HG03039 (cell line): ENCODE measurements around the gene MAEA.

Experiments used
- ATAC-seq: cut with Tn5 transposase; IDR thresholded peaks from one replicate; pipeline ENCODE4 v1.9.1; 2021; ENCODE audit warnings: mild to moderate bottlenecking, moderate library complexity; ENCODE audit not compliant: unreplicated experiment

Gene MAEA

GRCh38 chr4:1298461-1298860 lies 8.8 kb downstream of the MAEA start:
- ATAC-seq, result no peak

- ATAC-seq, result no peak
Measured at GRCh38 chr4:1299301-1299860, 9.7 kb downstream of the MAEA start.

GRCh38 chr4:1300466-1301455 lies 11.1 kb downstream of the MAEA start:
- no peak for ATAC-seq

GRCh38 chr4:1302159-1302558 lies 12.5 kb downstream of the MAEA start:
- ATAC-seq, result no peak

GRCh38 chr4:1305261-1305711 lies 15.6 kb downstream of the MAEA start:
- ATAC-seq, result no peak

GRCh38 chr4:1305781-1306455 lies 16.2 kb downstream of the MAEA start:
- ATAC-seq, result no peak

- ATAC-seq, result no peak
Measured at GRCh38 chr4:1307951-1308735, 18.5 kb downstream of the MAEA start.

- no peak for ATAC-seq
Measured at GRCh38 chr4:1309261-1310010, 19.7 kb downstream of the MAEA start.

GRCh38 chr4:1310031-1310795 lies 20.5 kb downstream of the MAEA start:
- no peak for ATAC-seq

- no peak for ATAC-seq
Measured at GRCh38 chr4:1310796-1311631, 21.3 kb downstream of the MAEA start.

GRCh38 chr4:1312821-1313640 lies 23.3 kb downstream of the MAEA start:
- no peak for ATAC-seq

GRCh38 chr4:1315306-1315705 lies 25.6 kb downstream of the MAEA start:
- no peak for ATAC-seq

- no peak for ATAC-seq
Measured at GRCh38 chr4:1315836-1316536, 26.3 kb downstream of the MAEA start.

- no peak for ATAC-seq
Measured at GRCh38 chr4:1316537-1317168, 27.0 kb downstream of the MAEA start.

GRCh38 chr4:1317177-1318045 lies 27.7 kb downstream of the MAEA start:
- no peak for ATAC-seq

GRCh38 chr4:1318046-1318375 lies 28.3 kb downstream of the MAEA start:
- no peak for ATAC-seq
